ENCODE measurements around the gene AP3B1. TPM values are rescaled to one million over a fixed set of nuclear protein-coding genes. Genes with fewer than 3 reads are reported as not detected.

Gene AP3B1
- total and polyA plus RNA-seq, 2 donors (not counting 1 experiment from before 2014, with no cell fraction given) = 50.5 to 66.9 TPM

- TF ChIP-seq, protein P1, sequence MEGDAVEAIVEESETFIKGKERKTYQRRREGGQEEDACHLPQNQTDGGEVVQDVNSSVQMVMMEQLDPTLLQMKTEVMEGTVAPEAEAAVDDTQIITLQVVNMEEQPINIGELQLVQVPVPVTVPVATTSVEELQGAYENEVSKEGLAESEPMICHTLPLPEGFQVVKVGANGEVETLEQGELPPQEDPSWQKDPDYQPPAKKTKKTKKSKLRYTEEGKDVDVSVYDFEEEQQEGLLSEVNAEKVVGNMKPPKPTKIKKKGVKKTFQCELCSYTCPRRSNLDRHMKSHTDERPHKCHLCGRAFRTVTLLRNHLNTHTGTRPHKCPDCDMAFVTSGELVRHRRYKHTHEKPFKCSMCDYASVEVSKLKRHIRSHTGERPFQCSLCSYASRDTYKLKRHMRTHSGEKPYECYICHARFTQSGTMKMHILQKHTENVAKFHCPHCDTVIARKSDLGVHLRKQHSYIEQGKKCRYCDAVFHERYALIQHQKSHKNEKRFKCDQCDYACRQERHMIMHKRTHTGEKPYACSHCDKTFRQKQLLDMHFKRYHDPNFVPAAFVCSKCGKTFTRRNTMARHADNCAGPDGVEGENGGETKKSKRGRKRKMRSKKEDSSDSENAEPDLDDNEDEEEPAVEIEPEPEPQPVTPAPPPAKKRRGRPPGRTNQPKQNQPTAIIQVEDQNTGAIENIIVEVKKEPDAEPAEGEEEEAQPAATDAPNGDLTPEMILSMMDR (conservative IDR thresholded peaks at IDR 0.05 in 1 of 2, IDR thresholded peaks at IDR 0.05 in 1 of 2; ENCODE audit: low read depth in 1 of 2, low read length in 2 of 2) = no peak
- no peak for TF ChIP-seq EZH2 (IDR thresholded peaks at IDR 0.05; ENCODE audit: low read length, missing control alignments)
- Histone ChIP-seq H4K20me1 (ENCODE audit: control insufficient read depth, extremely low read depth, insufficient read depth, low read length) (no peaks in the 10 kb centered on the region), H3K27ac (ENCODE audit: insufficient read depth, low read length) (no peak overlapping the region), H3K27me3 (ENCODE audit: control insufficient read depth, insufficient read depth, low read length) (no peaks in the 10 kb centered on the region), H3K79me2 (ENCODE audit: control insufficient read depth, insufficient read depth, low read length) (peaks cover 42% of the 10 kb centered on the region), H3K4me2 (ENCODE audit: extremely low read depth, insufficient read depth, low read length) (no peak overlapping the region), H3K9ac (ENCODE audit: insufficient read depth, low read length) (no peak overlapping the region), H3K9me3 (ENCODE audit: control insufficient read depth, insufficient read depth, low read depth, low read length) (no peaks in the 10 kb centered on the region), H3K4me3 (replicated peaks in 1 of 4; ENCODE audit: control extremely low read depth in 1 of 4, insufficient read depth in 1 of 4, low read depth in 3 of 4, low read length in 4 of 4) (no peak overlapping the region), H3K4me1 (ENCODE audit: control insufficient read depth, extremely low read depth, insufficient read depth, low read length) (no peaks in the 10 kb centered on the region), H3K36me3 (ENCODE audit: control insufficient read depth, insufficient read depth, low read length) (no peaks in the 10 kb centered on the region), H2AFZ (ENCODE audit: low read length) (no peak overlapping the region)
- no peak for DNase-seq (ENCODE audit: low read depth in 2 of 2)
Observed at GRCh38 chr5:78279194-78279593, 15.3 kb downstream of the AP3B1 start.

DNA sequence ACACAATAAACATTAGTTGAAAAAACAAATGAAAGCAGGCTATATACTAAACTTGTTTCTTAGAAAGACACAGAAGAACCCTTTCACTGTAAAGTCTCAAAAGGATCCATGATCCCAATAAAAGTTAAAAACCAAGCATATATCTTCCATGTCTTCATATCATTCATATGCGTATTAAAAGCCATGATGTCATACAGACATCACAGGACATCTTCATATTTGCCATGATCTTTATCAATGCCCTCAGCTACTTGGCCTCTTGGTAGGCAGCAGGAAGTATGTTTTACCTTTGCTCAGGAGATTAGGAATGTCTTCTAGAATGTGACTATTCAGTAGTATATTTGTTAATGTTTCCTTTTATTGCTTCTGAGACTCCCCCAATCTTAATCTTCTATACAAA is 16.8 kb downstream of the AP3B1 start:
- no peaks in the 10 kb centered on the region for H3K9me3 ChIP-seq (ENCODE audit: control insufficient read depth, insufficient read depth, low read depth, low read length)
- no peak overlapping the region for H2AFZ ChIP-seq (ENCODE audit: low read length)
- TF ChIP-seq, protein P1 (conservative IDR thresholded peaks at IDR 0.05 in 1 of 2, IDR thresholded peaks at IDR 0.05 in 1 of 2; ENCODE audit: low read depth in 1 of 2, low read length in 2 of 2) = no peak
- TF ChIP-seq EZH2 (IDR thresholded peaks at IDR 0.05; ENCODE audit: low read length, missing control alignments) = no peak
- H4K20me1 ChIP-seq (ENCODE audit: control insufficient read depth, extremely low read depth, insufficient read depth, low read length) = no peaks in the 10 kb centered on the region
- no peaks in the 10 kb centered on the region for H3K27me3 ChIP-seq (ENCODE audit: control insufficient read depth, insufficient read depth, low read length)
- no peak for DNase-seq (ENCODE audit: low read depth in 2 of 2)
- H3K4me2 ChIP-seq (ENCODE audit: extremely low read depth, insufficient read depth, low read length) = no peak overlapping the region
- H3K27ac ChIP-seq (ENCODE audit: insufficient read depth, low read length) = no peak overlapping the region
- H3K4me3 ChIP-seq (replicated peaks in 1 of 4; ENCODE audit: control extremely low read depth in 1 of 4, insufficient read depth in 1 of 4, low read depth in 3 of 4, low read length in 4 of 4) = no peak overlapping the region
- H3K79me2 ChIP-seq (ENCODE audit: control insufficient read depth, insufficient read depth, low read length) = peaks cover 34% of the 10 kb centered on the region
- no peak overlapping the region for H3K9ac ChIP-seq (ENCODE audit: insufficient read depth, low read length)
- no peaks in the 10 kb centered on the region for H3K36me3 ChIP-seq (ENCODE audit: control insufficient read depth, insufficient read depth, low read length)
- H3K4me1 ChIP-seq (ENCODE audit: control insufficient read depth, extremely low read depth, insufficient read depth, low read length) = no peaks in the 10 kb centered on the region

DNA sequence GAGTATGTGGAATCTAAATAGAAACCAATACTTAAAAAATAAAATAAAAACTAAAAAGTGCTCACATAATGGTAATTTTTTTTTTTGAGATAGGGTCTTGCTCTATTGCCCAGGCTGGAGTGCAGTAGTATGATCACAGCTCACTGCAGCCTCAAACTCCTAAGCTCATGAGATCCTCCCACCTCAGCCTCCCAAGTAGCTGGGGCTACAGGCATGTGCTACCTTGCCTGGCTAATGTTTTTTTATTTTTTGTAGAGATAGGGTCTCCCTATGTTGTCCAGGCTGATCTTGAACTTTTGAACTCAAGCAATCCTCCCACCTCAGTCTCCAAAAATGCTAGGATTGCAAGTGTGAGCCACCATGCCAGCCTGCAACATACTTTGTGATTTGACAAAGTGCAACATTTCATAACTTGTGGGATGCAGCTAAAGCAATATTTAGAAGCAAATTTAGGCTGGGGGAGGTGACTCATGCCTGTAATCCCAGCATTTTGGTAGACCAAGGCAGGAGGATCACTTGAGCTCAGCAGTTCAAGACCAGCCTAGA is 18.4 kb downstream of the AP3B1 start:
- no peaks in the 10 kb centered on the region for H4K20me1 ChIP-seq (ENCODE audit: control insufficient read depth, extremely low read depth, insufficient read depth, low read length)
- H3K4me3 ChIP-seq (replicated peaks in 1 of 4; ENCODE audit: control extremely low read depth in 1 of 4, insufficient read depth in 1 of 4, low read depth in 3 of 4, low read length in 4 of 4) = no peak overlapping the region
- no peak overlapping the region for H2AFZ ChIP-seq (ENCODE audit: low read length)
- TF ChIP-seq EZH2 (IDR thresholded peaks at IDR 0.05; ENCODE audit: low read length, missing control alignments) = no peak
- TF ChIP-seq, protein P1 (conservative IDR thresholded peaks at IDR 0.05 in 1 of 2, IDR thresholded peaks at IDR 0.05 in 1 of 2; ENCODE audit: low read depth in 1 of 2, low read length in 2 of 2) = no peak
- H3K4me1 ChIP-seq (ENCODE audit: control insufficient read depth, extremely low read depth, insufficient read depth, low read length) = no peaks in the 10 kb centered on the region
- H3K9ac ChIP-seq (ENCODE audit: insufficient read depth, low read length) = no peak overlapping the region
- H3K4me2 ChIP-seq (ENCODE audit: extremely low read depth, insufficient read depth, low read length) = no peak overlapping the region
- no peaks in the 10 kb centered on the region for H3K9me3 ChIP-seq (ENCODE audit: control insufficient read depth, insufficient read depth, low read depth, low read length)
- no peaks in the 10 kb centered on the region for H3K27me3 ChIP-seq (ENCODE audit: control insufficient read depth, insufficient read depth, low read length)
- H3K27ac ChIP-seq (ENCODE audit: insufficient read depth, low read length) = no peak overlapping the region
- no peaks in the 10 kb centered on the region for H3K36me3 ChIP-seq (ENCODE audit: control insufficient read depth, insufficient read depth, low read length)
- H3K79me2 ChIP-seq (ENCODE audit: control insufficient read depth, insufficient read depth, low read length) = peaks cover 34% of the 10 kb centered on the region
- DNase-seq (ENCODE audit: low read depth in 2 of 2) = peak in 1 of 2 donors; percentile 32

All from fibroblast of lung (primary cell).